ENCODE results near the gene RAB6B. TPM values are rescaled to one million over a fixed set of nuclear protein-coding genes. Genes with fewer than 3 reads are reported as not detected.

RAB6B gene
- total and polyA plus RNA-seq, 2 of the 4 experiments (the other 2 are of a cell fraction), result 0.18 to 1.2 TPM

DNA sequence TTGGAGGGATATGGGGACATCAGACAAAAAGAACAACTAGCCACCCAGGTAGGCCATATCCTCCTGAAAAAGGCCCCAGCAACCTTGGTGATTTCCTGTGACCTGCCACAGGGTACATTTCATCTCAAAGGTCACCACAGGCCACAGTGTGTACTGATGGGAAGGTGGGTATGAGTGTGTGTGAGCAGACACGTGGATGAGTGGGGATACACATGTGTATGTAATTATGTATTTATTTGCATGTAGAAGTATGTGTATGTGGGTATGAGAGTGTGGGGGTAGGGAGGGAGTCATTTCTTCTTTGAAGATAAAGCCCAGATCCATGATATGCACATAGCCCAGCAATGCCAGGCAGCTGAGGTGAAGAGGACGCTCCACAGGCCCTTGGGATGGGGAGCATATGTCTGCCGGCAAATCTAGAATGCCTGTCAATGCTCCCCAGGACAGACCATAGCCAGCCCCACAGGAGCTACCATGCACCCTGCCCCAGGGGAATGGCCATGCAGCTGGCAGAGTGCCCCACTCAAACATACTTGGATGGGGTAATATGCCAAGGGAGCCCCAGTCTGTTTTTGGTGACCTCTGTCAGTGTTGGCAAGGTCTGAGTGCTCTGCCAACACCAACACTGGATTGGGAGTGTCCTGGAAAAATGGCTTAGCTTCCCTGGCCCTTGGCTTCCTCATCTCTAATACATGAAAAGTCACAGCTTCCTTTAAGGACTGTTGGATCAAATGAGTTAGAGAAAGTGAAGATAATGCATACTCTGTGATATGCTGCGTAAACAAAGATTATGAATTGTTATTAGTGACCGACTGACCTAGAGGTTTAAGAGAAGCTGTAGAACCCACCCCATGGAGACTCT, 42.4 kb downstream of the RAB6B start:
- Histone ChIP-seq H3K27me3 (ENCODE audit: control insufficient read depth, insufficient read depth, low read length) (peaks cover 20% of the 10 kb centered on the region), H3K79me1 (ENCODE audit: low read depth in 1 of 2, low read length in 2 of 2) (no peaks in the 10 kb centered on the region), H3K9me3 (ENCODE audit: control insufficient read depth, insufficient read depth, low read length) (no peaks in the 10 kb centered on the region), H3K23ac (ENCODE audit: low read depth, low read length) (no peak overlapping the region), H4K91ac (ENCODE audit: insufficient read depth, low read depth, low read length) (no peak overlapping the region), H3K4ac (ENCODE audit: low read depth, low read length) (no peak overlapping the region), H2AFZ (replicated peaks; ENCODE audit: low read length, poor library complexity) (no peak overlapping the region), H3K4me3 (ENCODE audit: insufficient read depth, low read depth, low read length) (no peak overlapping the region), H3K9ac (ENCODE audit: low read depth, low read length) (no peak overlapping the region), H3K56ac (ENCODE audit: extremely low read depth, insufficient read depth, low read length) (no peak overlapping the region), H2BK20ac (ENCODE audit: low read depth, low read length) (no peak overlapping the region), H4K20me1 (ENCODE audit: insufficient read depth, low read length) (no peaks in the 10 kb centered on the region), H4K8ac (ENCODE audit: low read depth in 2 of 2, low read length in 2 of 2) (no peak overlapping the region), H2BK15ac (ENCODE audit: low read depth, low read length) (no peak overlapping the region), H3K14ac (replicated peaks; ENCODE audit: low read depth, low read length) (no peak overlapping the region), H3K18ac (ENCODE audit: low read depth, low read length) (no peak overlapping the region), H2BK120ac (ENCODE audit: low read depth, low read length) (no peak overlapping the region), H3K27ac (ENCODE audit: insufficient read depth, low read length) (no peak overlapping the region), H3K36me3 (ENCODE audit: control insufficient read depth, insufficient read depth, low read length) (no peaks in the 10 kb centered on the region), H4K5ac (ENCODE audit: low read depth, low read length) (no peak overlapping the region), H2AK9ac (replicated peaks; ENCODE audit: low read depth, low read length, poor library complexity) (no peak overlapping the region), H3K4me1 (ENCODE audit: control insufficient read depth, insufficient read depth, low read length) (no peaks in the 10 kb centered on the region), H2BK5ac (ENCODE audit: low read depth, low read length, poor library complexity, severe bottlenecking) (no peak overlapping the region), H2AK5ac (ENCODE audit: low read depth, low read length) (no peak overlapping the region), H3K4me2 (ENCODE audit: low read depth, low read length) (no peak overlapping the region), H3K9me1 (ENCODE audit: insufficient read depth, low read length) (no peaks in the 10 kb centered on the region)
- dilution Hi-C loops (cut with HindIII; ENCODE audit: low sequenced_read_pairs, unreplicated experiment), result no loop called here
- POLR2A ChIA-PET (ENCODE audit: unreplicated experiment), result no interaction called here
- CTCF ChIA-PET, result no interaction called here
- 83% methylated on average over 1 of the region's 5 CpGs; no CpG with 5 or more reads in 1 of the 2 experiments for WGBS, 2 experiments (ENCODE audit: extremely low coverage in 2 of 2, insufficient read length in 1 of 2)
- DNase-seq, result no peak
- BruUV-seq (replicated peaks), result no TSS peak
- intact Hi-C loops (cut with micrococcal nuclease), result no loop called here
- ATAC-seq (ENCODE audit: low read depth), result no peak
- in situ Hi-C loops (cut with MboI; ENCODE audit: low sequenced_read_pairs), result no loop called here
- TF ChIP-seq NFE2L2 (IDR thresholded peaks at IDR 0.05; ENCODE audit: low read depth, low read length) (no peak), POLR2A (IDR thresholded peaks at IDR 0.05; ENCODE audit: low read depth, low read length) (no peak), RFX5 (IDR thresholded peaks at IDR 0.05; ENCODE audit: low read depth, low read length) (no peak), MAFK (IDR thresholded peaks at IDR 0.05; ENCODE audit: low read depth, low read length) (no peak), SMC3 (IDR thresholded peaks at IDR 0.05; ENCODE audit: low read depth, low read length) (no peak), MXI1 (IDR thresholded peaks at IDR 0.05; ENCODE audit: borderline replicate concordance, low read depth, low read length) (no peak), CHD1 (IDR thresholded peaks at IDR 0.05; ENCODE audit: low read depth, low read length) (no peak), MAZ (IDR thresholded peaks at IDR 0.05; ENCODE audit: borderline replicate concordance, low read depth, low read length) (no peak), RAD21 (IDR thresholded peaks at IDR 0.05; ENCODE audit: low read length) (no peak), FOS (IDR thresholded peaks at IDR 0.05; ENCODE audit: low read depth, low read length) (no peak), RCOR1 (IDR thresholded peaks at IDR 0.05; ENCODE audit: insufficient replicate concordance, low read length) (no peak), BHLHE40 (IDR thresholded peaks at IDR 0.05; ENCODE audit: low read depth, low read length) (no peak)
- TF ChIP-seq, protein P1, sequence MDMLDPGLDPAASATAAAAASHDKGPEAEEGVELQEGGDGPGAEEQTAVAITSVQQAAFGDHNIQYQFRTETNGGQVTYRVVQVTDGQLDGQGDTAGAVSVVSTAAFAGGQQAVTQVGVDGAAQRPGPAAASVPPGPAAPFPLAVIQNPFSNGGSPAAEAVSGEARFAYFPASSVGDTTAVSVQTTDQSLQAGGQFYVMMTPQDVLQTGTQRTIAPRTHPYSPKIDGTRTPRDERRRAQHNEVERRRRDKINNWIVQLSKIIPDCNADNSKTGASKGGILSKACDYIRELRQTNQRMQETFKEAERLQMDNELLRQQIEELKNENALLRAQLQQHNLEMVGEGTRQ (IDR thresholded peaks at IDR 0.05; ENCODE audit: low read depth, low read length), result no peak
- TF ChIP-seq, protein P2, sequence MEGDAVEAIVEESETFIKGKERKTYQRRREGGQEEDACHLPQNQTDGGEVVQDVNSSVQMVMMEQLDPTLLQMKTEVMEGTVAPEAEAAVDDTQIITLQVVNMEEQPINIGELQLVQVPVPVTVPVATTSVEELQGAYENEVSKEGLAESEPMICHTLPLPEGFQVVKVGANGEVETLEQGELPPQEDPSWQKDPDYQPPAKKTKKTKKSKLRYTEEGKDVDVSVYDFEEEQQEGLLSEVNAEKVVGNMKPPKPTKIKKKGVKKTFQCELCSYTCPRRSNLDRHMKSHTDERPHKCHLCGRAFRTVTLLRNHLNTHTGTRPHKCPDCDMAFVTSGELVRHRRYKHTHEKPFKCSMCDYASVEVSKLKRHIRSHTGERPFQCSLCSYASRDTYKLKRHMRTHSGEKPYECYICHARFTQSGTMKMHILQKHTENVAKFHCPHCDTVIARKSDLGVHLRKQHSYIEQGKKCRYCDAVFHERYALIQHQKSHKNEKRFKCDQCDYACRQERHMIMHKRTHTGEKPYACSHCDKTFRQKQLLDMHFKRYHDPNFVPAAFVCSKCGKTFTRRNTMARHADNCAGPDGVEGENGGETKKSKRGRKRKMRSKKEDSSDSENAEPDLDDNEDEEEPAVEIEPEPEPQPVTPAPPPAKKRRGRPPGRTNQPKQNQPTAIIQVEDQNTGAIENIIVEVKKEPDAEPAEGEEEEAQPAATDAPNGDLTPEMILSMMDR (conservative IDR thresholded peaks at IDR 0.05; ENCODE audit: low read depth, low read length), result no peak
- TF ChIP-seq, protein P3, sequence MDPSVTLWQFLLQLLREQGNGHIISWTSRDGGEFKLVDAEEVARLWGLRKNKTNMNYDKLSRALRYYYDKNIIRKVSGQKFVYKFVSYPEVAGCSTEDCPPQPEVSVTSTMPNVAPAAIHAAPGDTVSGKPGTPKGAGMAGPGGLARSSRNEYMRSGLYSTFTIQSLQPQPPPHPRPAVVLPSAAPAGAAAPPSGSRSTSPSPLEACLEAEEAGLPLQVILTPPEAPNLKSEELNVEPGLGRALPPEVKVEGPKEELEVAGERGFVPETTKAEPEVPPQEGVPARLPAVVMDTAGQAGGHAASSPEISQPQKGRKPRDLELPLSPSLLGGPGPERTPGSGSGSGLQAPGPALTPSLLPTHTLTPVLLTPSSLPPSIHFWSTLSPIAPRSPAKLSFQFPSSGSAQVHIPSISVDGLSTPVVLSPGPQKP (IDR thresholded peaks at IDR 0.05; ENCODE audit: borderline replicate concordance, low read depth, low read length), result no peak
